Upper lobe of right lung (tissue), 1 donor: ENCODE data around the gene TENT4A. TPM values are rescaled to one million over a fixed set of nuclear protein-coding genes. Genes with fewer than 3 reads are reported as not detected.

Experiments
- ATAC-seq: fragments of 200-7000 bp; cut with Tn5 transposase; one replicate; pipeline ENCODE4 v1.9.1; 2020; ENCODE audit warnings: mild to moderate bottlenecking, moderate library complexity
- DNase-seq: peaks from one replicate; pipeline ENCODE4 v3.0.0-alpha.2; 2020
- H3K27ac ChIP-seq: fragments of 200-600 bp; one replicate; pipeline ENCODE4 v1.8.0; 2022
- H3K27me3 ChIP-seq: fragments of 200-600 bp; one replicate; pipeline ENCODE4 v1.8.0; 2022; ENCODE audit warnings: mild to moderate bottlenecking
- H3K36me3 ChIP-seq: fragments of 200-600 bp; one replicate; pipeline ENCODE4 v1.8.0; 2022
- H3K4me1 ChIP-seq: fragments of 200-600 bp; one replicate; pipeline ENCODE4 v1.8.0; 2022
- H3K4me3 ChIP-seq: fragments of 200-600 bp; one replicate; pipeline ENCODE4 v1.8.0; 2022; ENCODE audit warnings: mild to moderate bottlenecking
- H3K9me3 ChIP-seq: fragments of 200-600 bp; one replicate; pipeline ENCODE4 v1.8.0; 2022
- intact Hi-C: fragments of 100-400 bp; cut with DNase I; formaldehyde crosslinking; loops from one replicate; pipeline ENCODE4 v1.11.0; 2022
- total RNA-seq: library from RNA; stranded (reverse); fragmentation: NEBNext Ultra II Directional; extraction: Animal tissue kit (Norgen Biotek cat#: 25700); gene quantifications from one replicate; pipeline ENCODE4 v1.2.1, GENCODE V29; 2021
- TF ChIP-seq, protein P1 (sequence below): fragments of 200-600 bp; IDR thresholded peaks from one replicate; pipeline ENCODE4 v1.8.0; 2022; ENCODE audit warnings: antibody characterized with exemption
- donor health status: DM: no; HTN: yes; CAD: no; lungs with severe emphysema.

The TENT4A gene
- total RNA-seq, 1 donor from 2014 or later, result 19.9 TPM

DNA sequence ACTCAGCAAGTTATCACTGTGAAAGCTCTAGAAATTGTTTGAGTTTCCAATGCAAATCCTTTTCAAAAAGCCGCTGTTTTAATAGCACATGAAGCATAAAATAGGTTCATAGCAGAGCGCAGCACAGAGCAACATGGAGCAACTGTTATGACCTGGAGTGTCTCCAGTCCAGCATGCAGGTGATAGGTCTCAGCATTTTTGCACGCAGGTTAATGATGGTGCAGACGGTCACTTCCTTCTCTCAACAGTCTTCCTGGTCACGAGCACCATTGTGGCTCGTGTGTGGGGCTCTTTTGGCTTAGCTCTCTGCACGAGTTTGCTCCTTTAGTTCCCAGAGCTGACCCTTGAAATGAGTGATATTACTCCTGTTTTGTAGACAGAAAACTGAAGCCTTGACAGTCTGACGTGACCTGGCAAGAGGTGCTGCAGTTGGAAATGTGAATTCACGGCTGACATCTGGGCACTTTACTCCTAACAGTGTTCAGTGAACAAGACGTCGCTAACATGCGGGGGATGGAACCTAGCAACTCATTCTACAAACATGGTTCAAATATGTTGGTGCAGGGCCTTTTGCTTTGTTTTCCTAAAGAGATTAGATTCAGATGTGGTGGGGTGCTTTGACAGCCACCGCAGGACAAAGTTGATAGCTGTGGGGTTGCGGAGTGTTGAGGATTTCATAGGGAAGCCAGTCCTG is 10.0 kb downstream of the TENT4A start:
- intact Hi-C loops, result no loop called here
- TF ChIP-seq, protein P1, sequence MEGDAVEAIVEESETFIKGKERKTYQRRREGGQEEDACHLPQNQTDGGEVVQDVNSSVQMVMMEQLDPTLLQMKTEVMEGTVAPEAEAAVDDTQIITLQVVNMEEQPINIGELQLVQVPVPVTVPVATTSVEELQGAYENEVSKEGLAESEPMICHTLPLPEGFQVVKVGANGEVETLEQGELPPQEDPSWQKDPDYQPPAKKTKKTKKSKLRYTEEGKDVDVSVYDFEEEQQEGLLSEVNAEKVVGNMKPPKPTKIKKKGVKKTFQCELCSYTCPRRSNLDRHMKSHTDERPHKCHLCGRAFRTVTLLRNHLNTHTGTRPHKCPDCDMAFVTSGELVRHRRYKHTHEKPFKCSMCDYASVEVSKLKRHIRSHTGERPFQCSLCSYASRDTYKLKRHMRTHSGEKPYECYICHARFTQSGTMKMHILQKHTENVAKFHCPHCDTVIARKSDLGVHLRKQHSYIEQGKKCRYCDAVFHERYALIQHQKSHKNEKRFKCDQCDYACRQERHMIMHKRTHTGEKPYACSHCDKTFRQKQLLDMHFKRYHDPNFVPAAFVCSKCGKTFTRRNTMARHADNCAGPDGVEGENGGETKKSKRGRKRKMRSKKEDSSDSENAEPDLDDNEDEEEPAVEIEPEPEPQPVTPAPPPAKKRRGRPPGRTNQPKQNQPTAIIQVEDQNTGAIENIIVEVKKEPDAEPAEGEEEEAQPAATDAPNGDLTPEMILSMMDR, result no peak
- H3K36me3 ChIP-seq, result no peaks in the 10 kb centered on the region
- peaks cover 51% of the 10 kb centered on the region for H3K4me1 ChIP-seq
- no peak overlapping the region for H3K27ac ChIP-seq
- no peaks in the 10 kb centered on the region for H3K27me3 ChIP-seq
- ATAC-seq (no peak), DNase-seq (no peak)
- H3K4me3 ChIP-seq, result no peak overlapping the region
- no peaks in the 10 kb centered on the region for H3K9me3 ChIP-seq

DNA sequence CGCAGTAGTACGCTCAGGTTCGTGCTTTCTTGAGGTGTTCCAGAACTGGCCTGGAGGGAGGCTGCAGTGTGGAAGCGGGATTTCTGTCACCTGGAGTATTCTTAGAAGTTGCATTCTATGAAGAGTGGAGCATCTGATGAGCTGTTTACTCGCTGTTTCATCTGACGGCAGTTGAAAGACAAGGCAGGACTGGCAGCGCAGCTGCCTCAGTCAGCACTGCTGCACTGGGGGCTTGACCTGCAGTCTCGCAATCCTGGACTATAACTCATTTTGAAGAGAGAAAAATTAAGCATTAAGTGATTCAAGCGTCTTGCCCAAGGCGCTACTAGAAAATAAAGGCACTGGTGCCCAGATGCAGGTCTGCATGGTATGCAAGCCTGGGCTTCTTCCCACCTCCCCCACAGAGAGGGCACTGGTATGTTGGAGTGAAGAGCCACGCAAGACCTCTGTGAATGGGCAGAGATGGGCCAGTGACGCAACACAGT is 10.6 kb downstream of the TENT4A start:
- Histone ChIP-seq H3K27ac (no peak overlapping the region), H3K4me1 (peaks cover 48% of the 10 kb centered on the region)

DNA sequence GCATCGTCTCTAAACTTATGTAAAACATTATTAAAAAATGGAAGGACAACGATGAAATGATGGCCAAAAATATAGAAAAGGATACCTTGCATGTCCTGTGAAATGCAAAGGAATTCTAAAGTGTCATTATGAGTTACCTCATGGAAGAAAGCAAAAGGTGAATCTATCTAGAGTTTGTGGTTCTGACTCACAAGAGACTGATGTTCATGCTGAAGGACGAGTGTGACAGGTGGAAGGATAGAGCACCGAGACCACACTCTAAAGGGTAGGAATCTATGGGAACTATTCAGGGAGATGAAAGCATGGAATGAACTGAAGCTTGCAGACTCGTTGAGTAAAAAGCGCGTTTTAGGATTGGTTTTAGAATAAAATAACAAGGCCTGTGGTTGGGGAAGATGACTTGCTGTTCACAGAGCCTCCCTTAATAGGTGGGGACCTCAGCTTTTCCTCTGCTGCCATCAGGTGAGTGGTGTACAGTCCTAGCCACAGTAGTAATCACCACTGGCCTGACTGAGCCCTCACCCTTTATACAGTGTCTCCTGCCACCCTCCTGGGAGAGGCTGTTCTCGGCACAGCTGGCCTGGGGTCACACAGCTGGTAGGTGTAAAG is 11.2 kb downstream of the TENT4A start:
- intact Hi-C loops, result no loop called here
- Histone ChIP-seq H3K9me3 (no peaks in the 10 kb centered on the region), H3K27me3 (no peaks in the 10 kb centered on the region), H3K4me1 (peaks cover 52% of the 10 kb centered on the region), H3K36me3 (no peaks in the 10 kb centered on the region), H3K4me3 (no peak overlapping the region), H3K27ac (no peak overlapping the region)
- TF ChIP-seq, protein P1, result no peak
- no peak for ATAC-seq
- no peak for DNase-seq

More for the DNA sequence above, 10.6 kb downstream of the TENT4A start:
- H3K9me3 ChIP-seq, result no peaks in the 10 kb centered on the region
- no peaks in the 10 kb centered on the region for H3K36me3 ChIP-seq
- H3K4me3 ChIP-seq, result no peak overlapping the region
- ATAC-seq (no peak), DNase-seq (no peak)
- H3K27me3 ChIP-seq, result no peaks in the 10 kb centered on the region
- TF ChIP-seq, protein P1, result no peak
- intact Hi-C loops, result no loop called here

DNA sequence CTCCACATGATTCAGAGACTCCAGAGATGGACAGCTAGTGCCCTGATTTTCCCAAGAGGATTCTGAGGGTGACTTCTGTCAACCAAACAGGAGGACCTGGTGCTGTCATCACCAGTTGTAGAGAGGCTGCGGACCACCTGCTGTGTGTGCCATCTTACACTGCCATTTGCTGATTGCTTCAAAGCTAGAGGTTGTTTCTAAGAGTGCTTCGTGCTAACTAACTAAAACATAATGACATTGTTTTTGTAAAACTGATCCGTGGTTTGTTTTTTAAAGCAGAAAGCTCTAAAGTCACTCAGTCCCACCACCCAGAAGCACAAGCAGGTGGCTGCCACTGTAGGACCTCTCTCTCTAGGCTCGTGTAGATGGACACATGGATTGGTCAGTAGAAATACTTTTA is 12.2 kb downstream of the TENT4A start:
- H3K36me3 ChIP-seq, result no peaks in the 10 kb centered on the region
- H3K4me3 ChIP-seq, result no peak overlapping the region
- no peak overlapping the region for H3K27ac ChIP-seq
- intact Hi-C loops, result no loop called here
- ATAC-seq (no peak), DNase-seq (no peak)
- H3K9me3 ChIP-seq, result no peaks in the 10 kb centered on the region
- TF ChIP-seq, protein P1, result no peak
- H3K27me3 ChIP-seq, result no peaks in the 10 kb centered on the region
- H3K4me1 ChIP-seq, result peaks cover 56% of the 10 kb centered on the region

DNA sequence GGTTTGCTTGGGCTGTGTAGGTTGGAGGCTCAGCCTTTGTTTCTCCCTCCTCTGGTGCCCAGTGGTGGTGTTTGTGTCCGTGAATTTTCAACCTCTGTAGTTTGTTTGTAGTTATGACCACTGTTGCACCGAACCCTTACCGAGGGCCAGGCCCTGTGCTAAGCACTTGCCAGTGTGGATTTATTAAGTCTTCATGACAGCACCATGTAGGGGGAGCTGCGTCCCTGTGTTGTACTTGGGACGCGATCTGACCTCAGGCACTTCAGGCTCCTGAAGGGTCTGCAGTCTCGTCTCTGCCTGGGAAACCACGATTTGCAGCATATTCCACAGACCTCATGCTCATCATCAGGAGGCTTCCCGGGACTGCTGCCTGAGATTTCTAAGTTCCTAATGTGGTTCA is 12.8 kb downstream of the TENT4A start:
- TF ChIP-seq, protein P1, result no peak
- no peaks in the 10 kb centered on the region for H3K9me3 ChIP-seq
- H3K27me3 ChIP-seq, result no peaks in the 10 kb centered on the region
- no peaks in the 10 kb centered on the region for H3K36me3 ChIP-seq
- no peak overlapping the region for H3K27ac ChIP-seq
- no peak overlapping the region for H3K4me3 ChIP-seq
- DNase-seq (no peak), ATAC-seq (no peak)
- peaks cover 53% of the 10 kb centered on the region for H3K4me1 ChIP-seq
- intact Hi-C loops, result no loop called here
